GM12878 (cell line): ENCODE measurements around the gene IQGAP1. TPM values are rescaled to one million over a fixed set of nuclear protein-coding genes. Genes with fewer than 3 reads are reported as not detected.

ENCODE experiments used
- ATAC-seq: fragments of 200-7000 bp; cut with Tn5 transposase; 3 replicates; pipeline ENCODE4 v1.9.1; 2020; ENCODE audit warnings: mild to moderate bottlenecking, moderate library complexity
- BruUV-seq: library from RNA; stranded (reverse); fragments of 400-500 nt; replicated peaks from 2 replicates; lab custom pipeline; 2021; lab: Mats Ljungman, UMichigan
- CTCF ChIA-PET: fragments of 300-600 bp; sonication (Branson Sonifier 250); formaldehyde crosslinking; extraction: SDS; loops from one replicate; lab custom pipeline; 2021; ENCODE audit warnings: inconsistent platforms; lab: Yijun Ruan, JAX
- POLR2A ChIA-PET: fragments of 350-600 bp; formaldehyde crosslinking; extraction: SDS; loops from one replicate; lab custom pipeline; 2021; ENCODE audit warnings: inconsistent platforms; lab: Charles Lee
- RAD21 ChIA-PET: fragments of 300-600 bp; sonication (Branson Sonifier 250); formaldehyde crosslinking; loops from one replicate; lab custom pipeline; 2023; ENCODE audit warnings: antibody characterized with exemption; ENCODE audit not compliant: unreplicated experiment; lab: Charles Lee
- SMC1A ChIA-PET: fragments of 300-600 bp; sonication (Branson Sonifier 250); formaldehyde crosslinking; loops from one replicate; lab custom pipeline; 2023; ENCODE audit not compliant: unreplicated experiment, uncharacterized antibody; lab: Charles Lee
- DNase-seq: peaks from one replicate; pipeline ENCODE4 v3.0.0-alpha.2; 2011; ENCODE audit warnings: low read depth, low spot score
- FAIRE-seq: peaks from 3 replicates; lab custom pipeline; 2011; peaks lifted over from hg19 to GRCh38; lab: Jason Lieb, UNC
- H2AFZ ChIP-seq: 2 replicates; pipeline ENCODE4 v1.6.0; 2011; ENCODE audit warnings: low read depth, low read length, control low read depth; ENCODE audit not compliant: control insufficient read depth
- H3K27ac ChIP-seq: 2 replicates; pipeline ENCODE4 v1.5.1; 2011; ENCODE audit warnings: control low read depth; ENCODE audit not compliant: control insufficient read depth, insufficient read depth
- H3K27me3 ChIP-seq, 2 experiments: replicated peaks in 1 of 2; 2 replicates each; pipeline versions ENCODE4 v1.6.0 to v1.6.1; 2011; ENCODE audit warnings: low read length in 1 of 2; ENCODE audit not compliant: control insufficient read depth in 2 of 2, insufficient read depth in 2 of 2
- H3K36me3 ChIP-seq, 2 experiments: 2 replicates each; pipeline ENCODE4 v1.5.1; 2011; ENCODE audit warnings: low read length in 1 of 2; ENCODE audit not compliant: control insufficient read depth in 2 of 2, insufficient read depth in 2 of 2
- H3K4me1 ChIP-seq: 2 replicates; pipeline ENCODE4 v1.6.1; 2011; ENCODE audit warnings: mild to moderate bottlenecking, low read length, moderate library complexity, mixed read lengths; ENCODE audit not compliant: control insufficient read depth, insufficient read depth
- H3K4me2 ChIP-seq: 2 replicates; pipeline ENCODE4 v1.6.0; 2011; ENCODE audit warnings: control low read depth; ENCODE audit not compliant: control insufficient read depth, insufficient read depth
- H3K4me3 ChIP-seq: fragments of 200-600 bp; sonication (generic); 2 replicates; pipeline ENCODE4 v1.5.1; 2016
- H3K79me2 ChIP-seq: 2 replicates; pipeline ENCODE4 v1.6.0; 2011; ENCODE audit warnings: low read length; ENCODE audit not compliant: control insufficient read depth, insufficient read depth
- H3K9ac ChIP-seq: 2 replicates; pipeline ENCODE4 v1.8.0; 2011; ENCODE audit warnings: low read length, control low read depth, mixed read lengths; ENCODE audit not compliant: control insufficient read depth, insufficient read depth
- H3K9me3 ChIP-seq: replicated peaks from 3 replicates; pipeline ENCODE4 v1.5.1; 2011; ENCODE audit warnings: mild to moderate bottlenecking, low read length; ENCODE audit not compliant: control insufficient read depth, insufficient read depth
- H4K20me1 ChIP-seq: 2 replicates; pipeline ENCODE4 v1.6.0; 2011; ENCODE audit not compliant: control insufficient read depth, insufficient read depth
- CEBPZ ChIP-seq: fragments of 150-350 bp; IDR thresholded peaks from 2 replicates; pipeline ENCODE4 v1.6.1; 2016; ENCODE audit warnings: low read depth, low read length
- EGR1 ChIP-seq, 2 experiments: IDR thresholded peaks; 1 replicate in 1 of 2; 2 replicates in 1 of 2; pipeline ENCODE4 v1.6.1; 2011 to 2012; ENCODE audit warnings: low read depth in 2 of 2, low read length in 2 of 2, borderline replicate concordance in 1 of 2, mild to moderate bottlenecking in 1 of 2, moderate library complexity in 1 of 2
- PBX3 ChIP-seq: IDR thresholded peaks from 2 replicates; pipeline ENCODE4 v1.6.1; 2011; ENCODE audit warnings: mild to moderate bottlenecking, low read depth, low read length, moderate library complexity; ENCODE audit not compliant: insufficient replicate concordance
- PRDM15 ChIP-seq: fragments of 450-650 bp; formaldehyde crosslinking; IDR thresholded peaks from 2 replicates; pipeline ENCODE4 v1.4.0; 2020; ENCODE audit warnings: mild to moderate bottlenecking, moderate library complexity
- RELB ChIP-seq: fragments of 450-650 bp; IDR thresholded peaks from 2 replicates; pipeline ENCODE4 v1.6.1; 2017; ENCODE audit warnings: low read depth, mild to moderate bottlenecking, moderate library complexity
- TCF3 ChIP-seq: IDR thresholded peaks from 2 replicates; pipeline ENCODE4 v1.6.1; 2012; ENCODE audit warnings: low read depth, mild to moderate bottlenecking, low read length, borderline replicate concordance; ENCODE audit not compliant: insufficient read depth
- ZNF217 ChIP-seq: fragments of 450-650 bp; IDR thresholded peaks from 2 replicates; pipeline ENCODE4 v1.6.1; 2017; ENCODE audit warnings: antibody characterized with exemption, mild to moderate bottlenecking
- WGBS: methylation state at CpG from one replicate; pipeline ENCODE4 v1.1.6; 2016; ENCODE audit warnings: low lambda C conversion rate; ENCODE audit not compliant: insufficient replicate concordance, insufficient coverage; ENCODE audit errors: missing lambda C conversion rate; 5-methylcytosine and 5-hydroxymethylcytosine counted together
- in situ Hi-C: fragments of 300-500 bp; cut with MboI; formaldehyde crosslinking; loops from 9 replicates; pipeline ENCODE4 v1.14.3; 2018; ENCODE audit warnings: mixed read lengths
- intact Hi-C: fragments of 100-400 bp; cut with micrococcal nuclease; formaldehyde crosslinking; loops from one replicate; pipeline ENCODE4 v1.14.2; 2022; ENCODE audit not compliant: unreplicated experiment
- polyA plus RNA-seq, 11 experiments: library from polyadenylated mRNA; depleted of rRNA in 4 of 11; unstranded in 6 of 11; stranded (reverse) in 5 of 11; fragments of >200 nt; fragmentation: Nextera tagmentation in 4 of 11; fragmentation: Illumina TruSeq in 1 of 11; extraction: Ambion mirVana in 4 of 11; extraction: Trizol in 1 of 11; gene quantifications; 1 replicate in 1 of 11; 2 replicates in 10 of 11; pipeline versions ENCODE4 v1.2.1 to v1.2.3, GENCODE V29; 2011 to 2016; ENCODE audit warnings: inconsistent platforms in 2 of 11, missing spikeins in 2 of 11, low read depth in 1 of 11
- total RNA-seq, 4 experiments: library from RNA; depleted of rRNA in 3 of 4; stranded (reverse); fragments of >200 nt in 3 of 4; fragmentation: Illumina TruSeq in 1 of 4; extraction: Trizol in 1 of 4; gene quantifications; 2 replicates each; pipeline versions ENCODE4 v1.2.1 to v1.2.3, GENCODE V29; 2013 to 2021

IQGAP1 gene
- total and polyA plus RNA-seq, 10 of the 15 experiments (the other 5 are each of a cell fraction or from before 2014, with no cell fraction given) = 65.2 to 250 (median 112) TPM

- CTCF ChIA-PET = interaction anchor here (0.9 to 1.8 kb wide), 4 partner anchors 9 to 213 kb away, joined by 3 to 5 read pairs (median 4); no protein-coding TSS in a partner anchor
These were observed 26.5 kb downstream of the IQGAP1 start for GRCh38 chr15:90414408-90415028.

More at GRCh38 chr15:90414408-90415028, 26.5 kb downstream of the IQGAP1 start:
- in situ Hi-C loops = no loop called here
- Histone ChIP-seq H3K36me3 (peaks cover under 1 to 3% of the 10 kb centered on the region in 2 experiments; a peak in 2 of 4 replicates), H3K4me1 (peaks cover 28% of the 10 kb centered on the region), H2AFZ (no peak overlapping the region), H3K27ac (no peak overlapping the region), H4K20me1 (no peaks in the 10 kb centered on the region; the same call in 1 of the 2 replicates), H3K9me3 (peaks cover under 1% of the 10 kb centered on the region; the same call in 2 of the 3 replicates), H3K9ac (no peak overlapping the region), H3K4me3 (no peak overlapping the region), H3K4me2 (no peak overlapping the region), H3K79me2 (peaks cover 64% of the 10 kb centered on the region), H3K27me3 (no peaks in the 10 kb centered on the region)
- BruUV-seq = no TSS peak
- intact Hi-C loops = no loop called here
- TF ChIP-seq PBX3 (no peak), EGR1 (IDR thresholded peaks at IDR 0.05; ENCODE audit: borderline replicate concordance in 1 of 2, low read depth in 2 of 2, low read length in 2 of 2) (no peak), PRDM15 (CRISPR knock-in tag) (no peak), TCF3 (no peak), ZNF217 (no peak), CEBPZ (no peak), RELB (no peak)
- ChIA-PET SMC1A (interaction anchor here (1.4 to 4.4 kb wide), 4 partner anchors 8 to 56 kb away, joined by 3 to 38 read pairs (median 4); partner anchors contain the start of gene IQGAP1), RAD21 (interaction anchor here (1.6 to 2.9 kb wide), 2 partner anchors 22 to 26 kb away, joined by 4 to 10 read pairs; partner anchors contain the start of gene IQGAP1), POLR2A (interaction anchor here (0.7 to 2.5 kb wide), 3 partner anchors 8 to 26 kb away, joined by 3 to 12 read pairs (median 4); partner anchors contain the start of gene IQGAP1)
- FAIRE-seq (no peak), DNase-seq (no peak), ATAC-seq (no peak)
- WGBS = 93% methylated on average over 9 of the region's 9 CpGs
